K562 (cell line): ENCODE results near the gene SMIM29. TPM values are rescaled to one million over a fixed set of nuclear protein-coding genes. Genes with fewer than 3 reads are reported as not detected.

ENCODE experiments used
- EP300 ChIP-seq: IDR thresholded peaks from 2 replicates; pipeline ENCODE4 v1.6.1; 2012; ENCODE audit warnings: low read length, improper control_type of control experiment
- HMGN3 ChIP-seq: IDR thresholded peaks from 2 replicates; pipeline ENCODE4 v1.6.1; 2011; ENCODE audit warnings: borderline replicate concordance, low read depth, mild to moderate bottlenecking, mixed read lengths, low read length; ENCODE audit not compliant: insufficient read length; ENCODE audit errors: extremely low read depth
- KLF1 ChIP-seq: fragments of 450-650 bp; IDR thresholded peaks from 2 replicates; pipeline ENCODE4 v1.6.1; 2016; ENCODE audit warnings: missing genetic modification characterization, missing compliant biosample characterization
- MED1 ChIP-seq: sonication (generic); formaldehyde crosslinking; IDR thresholded peaks from 2 replicates; pipeline ENCODE4 v1.8.1; 2023; ENCODE audit warnings: missing genetic modification reagents, borderline replicate concordance
- MEIS2 ChIP-seq: fragments of 450-650 bp; IDR thresholded peaks from 2 replicates; pipeline ENCODE4 v1.6.1; 2014; ENCODE audit warnings: mild to moderate bottlenecking; ENCODE audit not compliant: partially characterized antibody
- NR3C1 ChIP-seq: sonication (generic); formaldehyde crosslinking; IDR thresholded peaks from 2 replicates; pipeline ENCODE4 v1.8.1; 2022; ENCODE audit warnings: missing genetic modification reagents
- RBBP5 ChIP-seq: fragments of 200-600 bp; sonication (generic); IDR thresholded peaks from 2 replicates; pipeline ENCODE4 v1.6.1; 2012; ENCODE audit warnings: borderline replicate concordance, mild to moderate bottlenecking, low read length, control low read depth, inconsistent platforms; ENCODE audit not compliant: insufficient read depth, poor library complexity, severe bottlenecking
- RCOR1 ChIP-seq, 2 experiments: IDR thresholded peaks; 2 replicates each; pipeline ENCODE4 v1.6.1; 2012; ENCODE audit warnings: low read depth in 2 of 2, low read length in 2 of 2, borderline replicate concordance in 1 of 2, improper control_type of control experiment in 1 of 2
- SMAD2 ChIP-seq: fragments of 150-350 bp; IDR thresholded peaks from 2 replicates; pipeline ENCODE4 v1.6.1; 2014; ENCODE audit warnings: low read depth, mild to moderate bottlenecking, low read length
- SPI1 ChIP-seq: IDR thresholded peaks from 2 replicates; pipeline ENCODE4 v1.6.1; 2011; ENCODE audit warnings: low read depth, low read length, control low read depth, borderline replicate concordance
- XRCC3 ChIP-seq: fragments of 450-650 bp; IDR thresholded peaks from 2 replicates; pipeline ENCODE4 v1.6.1; 2017; ENCODE audit warnings: mild to moderate bottlenecking, moderate library complexity
- ZNF124 ChIP-seq: sonication (generic); formaldehyde crosslinking; IDR thresholded peaks from 2 replicates; pipeline ENCODE4 v1.8.1; 2022; ENCODE audit warnings: missing genetic modification reagents
- ZNF253 ChIP-seq: fragments of 250-450 bp; sonication (Bioruptor Pico); conservative IDR thresholded peaks from 2 replicates; pipeline ENCODE4 v1.6.1; 2021; ENCODE audit warnings: mild to moderate bottlenecking
- polyA plus RNA-seq, 8 experiments: library from polyadenylated mRNA; depleted of rRNA in 4 of 8; stranded (reverse) in 5 of 8; unstranded in 3 of 8; fragments of >200 nt; fragmentation: Nextera tagmentation in 2 of 8; fragmentation: Illumina TruSeq in 1 of 8; extraction: Ambion mirVana in 2 of 8; extraction: Trizol in 1 of 8; gene quantifications; 2 replicates each; pipeline versions ENCODE4 v1.2.1 to v1.2.3, GENCODE V29; 2011 to 2014; ENCODE audit warnings: inconsistent platforms in 1 of 8, missing spikeins in 1 of 8
- total RNA-seq, 7 experiments: library from RNA; depleted of rRNA in 6 of 7; stranded (reverse); fragments of >200 nt in 6 of 7; fragmentation: Illumina TruSeq in 2 of 7; extraction: Trizol in 2 of 7; gene quantifications; 2 replicates each; pipeline versions ENCODE4 v1.2.1 to v1.2.3, GENCODE V29; 2011 to 2021; ENCODE audit warnings: low replicate concordance in 1 of 7
- TF ChIP-seq, protein P1 (sequence below), 2 experiments: IDR thresholded peaks; 2 replicates each; pipeline ENCODE4 v1.6.1; 2012; ENCODE audit warnings: improper control_type of control experiment in 2 of 2, low read depth in 2 of 2, low read length in 2 of 2, borderline replicate concordance in 1 of 2
- TF ChIP-seq, protein P2 (sequence below): fragments of 450-650 bp; formaldehyde crosslinking; IDR thresholded peaks from 2 replicates; pipeline ENCODE4 v1.4.0; 2022; ENCODE audit warnings: missing genetic modification characterization
- TF ChIP-seq, protein P3 (sequence below): sonication (generic); formaldehyde crosslinking; IDR thresholded peaks from 2 replicates; pipeline ENCODE4 v1.8.0; 2022; ENCODE audit warnings: mild to moderate bottlenecking, missing genetic modification reagents
- TF ChIP-seq, protein P4 (sequence below): fragments of 250-450 bp; sonication (Bioruptor Pico); IDR thresholded peaks from 2 replicates; pipeline ENCODE4 v1.8.0; 2022; ENCODE audit warnings: inconsistent platforms, mild to moderate bottlenecking, moderate library complexity, borderline replicate concordance

SMIM29 gene
- total and polyA plus RNA-seq, 9 of the 15 experiments (the other 6 are each of a cell fraction or from before 2014, with no cell fraction given): 6.5 to 36.7 (median 20.9) TPM

DNA sequence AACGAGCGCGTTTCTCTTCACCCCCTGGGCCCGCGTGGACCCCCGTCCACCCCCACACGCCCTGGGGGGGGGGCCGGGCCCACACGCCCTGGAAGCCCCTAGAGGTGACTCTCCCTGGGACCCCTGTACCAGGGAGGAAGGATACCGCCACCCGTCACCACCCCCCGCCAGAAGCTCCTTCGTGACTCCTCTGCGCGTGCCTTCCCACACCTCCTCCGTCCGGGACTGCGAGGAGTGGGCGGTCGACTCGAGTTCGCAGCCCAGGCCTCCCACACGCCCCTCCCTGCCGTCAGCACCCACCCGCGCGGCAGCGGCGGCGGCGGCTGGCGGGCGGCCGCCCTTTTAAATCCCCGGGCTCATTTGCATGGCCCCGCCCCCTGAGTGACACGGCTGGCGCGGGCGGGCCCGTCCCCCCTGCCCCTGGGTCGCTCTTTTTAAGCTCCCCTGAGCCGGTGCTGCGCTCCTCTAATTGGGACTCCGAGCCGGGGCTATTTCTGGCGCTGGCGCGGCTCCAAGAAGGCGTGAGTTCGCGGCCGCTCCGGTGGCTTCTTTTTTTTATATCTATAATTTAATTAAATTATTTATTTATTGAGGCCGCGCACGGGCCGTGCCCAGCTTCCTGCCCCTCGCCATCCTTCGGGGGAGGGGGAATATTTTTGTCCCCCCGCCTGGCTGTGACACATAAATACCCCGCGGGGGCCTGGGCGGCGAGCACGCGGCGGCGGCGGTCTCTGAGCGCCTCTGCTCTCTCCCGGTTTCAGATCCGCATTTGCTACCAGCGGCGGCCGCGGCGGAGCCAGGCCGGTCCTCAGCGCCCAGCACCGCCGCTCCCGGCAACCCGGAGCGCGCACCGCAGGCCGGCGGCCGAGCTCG lies 12.1 kb downstream of the SMIM29 start, which contains the start of gene HMGA1 (continued):
- TF ChIP-seq MED1 (CRISPR knock-in tag) (no peak), EP300 (no peak; the same call in 1 of the 2 replicates), SPI1 (no peak), RCOR1 (IDR thresholded peaks at IDR 0.05; ENCODE audit: borderline replicate concordance in 1 of 2, low read depth in 2 of 2, low read length in 2 of 2) (peak in 1 of 2 experiments; percentile 14; a peak in 1 of 4 replicates), MEIS2 (peak; percentile 44), NR3C1 (CRISPR knock-in tag) (peak; percentile 46; the same call in 1 of the 2 replicates), ZNF124 (CRISPR knock-in tag) (no peak), RBBP5 (peak; percentile 41), SMAD2 (no peak), KLF1 (no peak; the same call in 1 of the 2 replicates), ZNF253 (CRISPR knock-in tag) (no peak), HMGN3 (peak; percentile 98), XRCC3 (no peak)
- TF ChIP-seq, protein P1, sequence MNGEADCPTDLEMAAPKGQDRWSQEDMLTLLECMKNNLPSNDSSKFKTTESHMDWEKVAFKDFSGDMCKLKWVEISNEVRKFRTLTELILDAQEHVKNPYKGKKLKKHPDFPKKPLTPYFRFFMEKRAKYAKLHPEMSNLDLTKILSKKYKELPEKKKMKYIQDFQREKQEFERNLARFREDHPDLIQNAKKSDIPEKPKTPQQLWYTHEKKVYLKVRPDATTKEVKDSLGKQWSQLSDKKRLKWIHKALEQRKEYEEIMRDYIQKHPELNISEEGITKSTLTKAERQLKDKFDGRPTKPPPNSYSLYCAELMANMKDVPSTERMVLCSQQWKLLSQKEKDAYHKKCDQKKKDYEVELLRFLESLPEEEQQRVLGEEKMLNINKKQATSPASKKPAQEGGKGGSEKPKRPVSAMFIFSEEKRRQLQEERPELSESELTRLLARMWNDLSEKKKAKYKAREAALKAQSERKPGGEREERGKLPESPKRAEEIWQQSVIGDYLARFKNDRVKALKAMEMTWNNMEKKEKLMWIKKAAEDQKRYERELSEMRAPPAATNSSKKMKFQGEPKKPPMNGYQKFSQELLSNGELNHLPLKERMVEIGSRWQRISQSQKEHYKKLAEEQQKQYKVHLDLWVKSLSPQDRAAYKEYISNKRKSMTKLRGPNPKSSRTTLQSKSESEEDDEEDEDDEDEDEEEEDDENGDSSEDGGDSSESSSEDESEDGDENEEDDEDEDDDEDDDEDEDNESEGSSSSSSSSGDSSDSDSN (IDR thresholded peaks at IDR 0.05; ENCODE audit: borderline replicate concordance in 1 of 2, low read depth in 2 of 2, low read length in 2 of 2): no peak; a peak in 2 of 4 replicates
- TF ChIP-seq, protein P2, sequence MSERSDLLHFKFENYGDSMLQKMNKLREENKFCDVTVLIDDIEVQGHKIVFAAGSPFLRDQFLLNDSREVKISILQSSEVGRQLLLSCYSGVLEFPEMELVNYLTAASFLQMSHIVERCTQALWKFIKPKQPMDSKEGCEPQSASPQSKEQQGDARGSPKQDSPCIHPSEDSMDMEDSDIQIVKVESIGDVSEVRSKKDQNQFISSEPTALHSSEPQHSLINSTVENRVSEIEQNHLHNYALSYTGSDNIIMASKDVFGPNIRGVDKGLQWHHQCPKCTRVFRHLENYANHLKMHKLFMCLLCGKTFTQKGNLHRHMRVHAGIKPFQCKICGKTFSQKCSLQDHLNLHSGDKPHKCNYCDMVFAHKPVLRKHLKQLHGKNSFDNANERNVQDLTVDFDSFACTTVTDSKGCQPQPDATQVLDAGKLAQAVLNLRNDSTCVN (CRISPR knock-in tag): 0 out of 2 replicates have a peak, but pooled peaks have one; percentile 61
- TF ChIP-seq, protein P3, sequence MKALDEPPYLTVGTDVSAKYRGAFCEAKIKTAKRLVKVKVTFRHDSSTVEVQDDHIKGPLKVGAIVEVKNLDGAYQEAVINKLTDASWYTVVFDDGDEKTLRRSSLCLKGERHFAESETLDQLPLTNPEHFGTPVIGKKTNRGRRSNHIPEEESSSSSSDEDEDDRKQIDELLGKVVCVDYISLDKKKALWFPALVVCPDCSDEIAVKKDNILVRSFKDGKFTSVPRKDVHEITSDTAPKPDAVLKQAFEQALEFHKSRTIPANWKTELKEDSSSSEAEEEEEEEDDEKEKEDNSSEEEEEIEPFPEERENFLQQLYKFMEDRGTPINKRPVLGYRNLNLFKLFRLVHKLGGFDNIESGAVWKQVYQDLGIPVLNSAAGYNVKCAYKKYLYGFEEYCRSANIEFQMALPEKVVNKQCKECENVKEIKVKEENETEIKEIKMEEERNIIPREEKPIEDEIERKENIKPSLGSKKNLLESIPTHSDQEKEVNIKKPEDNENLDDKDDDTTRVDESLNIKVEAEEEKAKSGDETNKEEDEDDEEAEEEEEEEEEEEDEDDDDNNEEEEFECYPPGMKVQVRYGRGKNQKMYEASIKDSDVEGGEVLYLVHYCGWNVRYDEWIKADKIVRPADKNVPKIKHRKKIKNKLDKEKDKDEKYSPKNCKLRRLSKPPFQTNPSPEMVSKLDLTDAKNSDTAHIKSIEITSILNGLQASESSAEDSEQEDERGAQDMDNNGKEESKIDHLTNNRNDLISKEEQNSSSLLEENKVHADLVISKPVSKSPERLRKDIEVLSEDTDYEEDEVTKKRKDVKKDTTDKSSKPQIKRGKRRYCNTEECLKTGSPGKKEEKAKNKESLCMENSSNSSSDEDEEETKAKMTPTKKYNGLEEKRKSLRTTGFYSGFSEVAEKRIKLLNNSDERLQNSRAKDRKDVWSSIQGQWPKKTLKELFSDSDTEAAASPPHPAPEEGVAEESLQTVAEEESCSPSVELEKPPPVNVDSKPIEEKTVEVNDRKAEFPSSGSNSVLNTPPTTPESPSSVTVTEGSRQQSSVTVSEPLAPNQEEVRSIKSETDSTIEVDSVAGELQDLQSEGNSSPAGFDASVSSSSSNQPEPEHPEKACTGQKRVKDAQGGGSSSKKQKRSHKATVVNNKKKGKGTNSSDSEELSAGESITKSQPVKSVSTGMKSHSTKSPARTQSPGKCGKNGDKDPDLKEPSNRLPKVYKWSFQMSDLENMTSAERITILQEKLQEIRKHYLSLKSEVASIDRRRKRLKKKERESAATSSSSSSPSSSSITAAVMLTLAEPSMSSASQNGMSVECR: peak; percentile 56; the same call in 1 of the 2 replicates
- TF ChIP-seq, protein P4, sequence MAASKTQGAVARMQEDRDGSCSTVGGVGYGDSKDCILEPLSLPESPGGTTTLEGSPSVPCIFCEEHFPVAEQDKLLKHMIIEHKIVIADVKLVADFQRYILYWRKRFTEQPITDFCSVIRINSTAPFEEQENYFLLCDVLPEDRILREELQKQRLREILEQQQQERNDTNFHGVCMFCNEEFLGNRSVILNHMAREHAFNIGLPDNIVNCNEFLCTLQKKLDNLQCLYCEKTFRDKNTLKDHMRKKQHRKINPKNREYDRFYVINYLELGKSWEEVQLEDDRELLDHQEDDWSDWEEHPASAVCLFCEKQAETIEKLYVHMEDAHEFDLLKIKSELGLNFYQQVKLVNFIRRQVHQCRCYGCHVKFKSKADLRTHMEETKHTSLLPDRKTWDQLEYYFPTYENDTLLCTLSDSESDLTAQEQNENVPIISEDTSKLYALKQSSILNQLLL (CRISPR knock-in tag): no peak
